GM11168 (cell line): ENCODE results near the gene STARD10.

Experiments used
- in situ Hi-C: fragments of 300-500 bp; cut with MboI; formaldehyde crosslinking; loops from one replicate; pipeline ENCODE4 v1.12.0; 2022; ENCODE audit warnings: low sequenced_read_pairs; ENCODE audit not compliant: unreplicated experiment

The STARD10 gene

DNA sequence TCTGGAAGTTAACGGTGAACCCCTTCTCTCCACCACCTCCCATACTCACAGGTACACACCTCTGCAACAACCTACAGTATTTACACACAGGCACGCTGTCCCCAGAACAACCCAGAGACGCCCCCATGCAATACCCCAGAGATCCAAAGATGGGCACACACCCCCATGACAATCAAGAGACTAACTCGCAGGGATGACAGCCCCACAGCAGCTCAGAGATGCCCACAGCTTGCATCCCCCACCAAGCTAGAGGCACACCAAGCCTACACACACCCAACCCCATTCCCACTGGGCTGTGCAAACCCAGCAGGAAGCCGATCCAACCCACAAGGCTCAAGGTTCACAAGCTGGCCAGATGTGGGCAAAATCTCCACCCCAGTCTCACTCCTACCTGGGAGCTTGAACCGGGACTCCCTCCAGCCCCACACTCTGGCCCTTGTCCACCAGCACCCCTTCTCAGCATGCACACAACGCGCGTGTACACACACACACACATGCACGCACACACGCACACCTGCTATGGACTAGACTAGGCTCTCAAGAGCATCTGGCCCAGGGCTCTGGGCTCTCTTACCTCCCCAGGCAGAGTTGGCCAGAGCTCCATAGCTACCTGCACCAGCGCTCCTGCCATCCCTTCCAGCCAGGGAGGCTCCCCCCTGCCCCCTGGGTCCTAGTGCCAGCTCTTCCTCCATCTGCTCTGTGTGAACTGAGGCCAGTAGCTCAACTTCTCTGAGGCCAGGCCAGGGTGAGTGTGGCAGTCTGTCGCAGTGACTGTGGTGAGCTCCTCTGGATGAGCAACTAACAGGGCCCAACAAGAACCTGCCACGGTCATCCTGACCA lies 11.5 kb downstream of the STARD10 start:
- in situ Hi-C loops = no loop called here

DNA sequence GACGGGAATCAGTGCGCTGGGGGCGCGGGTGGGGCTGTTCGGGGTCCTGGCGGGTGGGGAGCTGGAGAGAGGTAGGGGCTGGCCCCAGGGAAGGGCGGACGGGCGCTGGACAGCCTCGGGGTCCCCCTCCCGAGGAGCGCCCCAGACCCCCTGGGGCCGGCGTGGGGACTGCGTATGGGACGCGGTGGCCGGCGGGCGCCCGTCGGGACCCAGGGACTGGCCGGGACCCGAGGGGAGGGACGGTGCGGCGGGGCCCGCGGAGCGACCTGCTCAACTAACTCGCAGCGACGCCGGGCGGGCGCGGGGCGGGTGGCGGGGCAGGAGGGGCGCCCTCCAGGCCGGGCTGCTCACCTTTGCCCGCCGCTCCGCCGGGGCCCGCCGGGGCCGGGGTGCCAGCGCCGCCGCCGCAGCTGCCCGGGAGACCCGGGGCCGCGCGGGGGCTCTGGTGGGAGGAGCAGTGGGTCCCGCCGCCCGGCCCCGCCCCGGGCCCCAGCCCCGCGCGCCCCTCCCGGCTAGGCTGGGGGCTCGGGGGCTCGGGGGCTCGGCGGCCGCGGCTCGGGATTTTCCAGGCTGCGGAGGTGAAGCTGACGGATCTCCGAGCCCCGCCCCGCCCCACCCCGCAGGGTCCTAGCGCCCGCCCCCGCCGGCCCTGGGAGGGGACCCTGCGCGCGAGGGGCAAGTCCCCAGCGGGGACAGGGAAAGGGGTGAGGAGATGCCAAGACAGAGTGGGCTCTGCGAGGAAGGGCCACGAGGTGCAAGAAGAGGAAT lies 12.3 kb downstream of the STARD10 start:
- in situ Hi-C loops = no loop called here

DNA sequence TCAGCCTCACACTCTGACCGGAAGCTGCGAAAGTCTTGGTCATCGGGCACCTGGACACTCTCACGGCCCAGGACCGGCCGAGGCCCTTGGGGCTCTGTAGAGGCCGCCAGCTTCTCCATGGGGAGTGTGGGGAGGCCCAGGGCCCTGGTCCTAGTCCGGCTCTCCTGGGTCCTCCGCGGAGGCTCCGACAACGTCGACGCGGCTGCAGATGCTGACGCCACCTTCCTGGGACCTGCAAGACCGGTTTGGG lies 12.9 kb downstream of the STARD10 start:
- in situ Hi-C loops = no loop called here

- in situ Hi-C loops = no loop called here
Measured at GRCh38 chr11:72780296-72781062, 13.4 kb downstream of the STARD10 start.

DNA sequence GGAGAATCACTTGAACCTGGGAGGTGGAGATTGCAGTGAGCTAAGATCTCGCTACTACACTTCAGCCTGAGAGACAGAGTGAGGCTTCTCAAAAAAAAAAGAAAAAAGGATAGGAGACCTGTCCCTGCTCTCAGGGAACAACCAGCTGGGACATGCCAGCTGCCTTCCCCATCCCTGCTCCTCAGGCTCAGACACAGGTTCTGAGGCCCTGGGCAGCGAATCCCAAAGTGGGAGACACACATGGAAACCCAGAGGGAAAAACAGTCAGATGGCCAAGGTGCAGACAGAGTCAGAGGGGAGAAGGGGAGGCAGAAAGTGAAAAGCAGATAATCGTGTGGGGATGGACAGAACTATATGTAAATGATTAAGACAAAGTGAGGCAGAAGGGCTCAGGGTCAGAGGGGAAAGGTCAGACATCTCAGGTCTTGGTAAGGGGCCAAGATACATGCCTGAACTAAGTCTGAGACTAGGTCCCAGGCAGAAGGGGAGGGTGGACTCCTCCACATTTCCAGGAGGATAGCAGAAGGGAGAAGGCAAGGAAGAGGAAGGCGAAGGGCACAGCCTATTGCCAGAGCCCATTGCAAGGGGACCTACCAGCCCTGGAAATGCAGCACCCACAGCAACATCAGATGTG lies 14.2 kb downstream of the STARD10 start:
- in situ Hi-C loops = no loop called here

DNA sequence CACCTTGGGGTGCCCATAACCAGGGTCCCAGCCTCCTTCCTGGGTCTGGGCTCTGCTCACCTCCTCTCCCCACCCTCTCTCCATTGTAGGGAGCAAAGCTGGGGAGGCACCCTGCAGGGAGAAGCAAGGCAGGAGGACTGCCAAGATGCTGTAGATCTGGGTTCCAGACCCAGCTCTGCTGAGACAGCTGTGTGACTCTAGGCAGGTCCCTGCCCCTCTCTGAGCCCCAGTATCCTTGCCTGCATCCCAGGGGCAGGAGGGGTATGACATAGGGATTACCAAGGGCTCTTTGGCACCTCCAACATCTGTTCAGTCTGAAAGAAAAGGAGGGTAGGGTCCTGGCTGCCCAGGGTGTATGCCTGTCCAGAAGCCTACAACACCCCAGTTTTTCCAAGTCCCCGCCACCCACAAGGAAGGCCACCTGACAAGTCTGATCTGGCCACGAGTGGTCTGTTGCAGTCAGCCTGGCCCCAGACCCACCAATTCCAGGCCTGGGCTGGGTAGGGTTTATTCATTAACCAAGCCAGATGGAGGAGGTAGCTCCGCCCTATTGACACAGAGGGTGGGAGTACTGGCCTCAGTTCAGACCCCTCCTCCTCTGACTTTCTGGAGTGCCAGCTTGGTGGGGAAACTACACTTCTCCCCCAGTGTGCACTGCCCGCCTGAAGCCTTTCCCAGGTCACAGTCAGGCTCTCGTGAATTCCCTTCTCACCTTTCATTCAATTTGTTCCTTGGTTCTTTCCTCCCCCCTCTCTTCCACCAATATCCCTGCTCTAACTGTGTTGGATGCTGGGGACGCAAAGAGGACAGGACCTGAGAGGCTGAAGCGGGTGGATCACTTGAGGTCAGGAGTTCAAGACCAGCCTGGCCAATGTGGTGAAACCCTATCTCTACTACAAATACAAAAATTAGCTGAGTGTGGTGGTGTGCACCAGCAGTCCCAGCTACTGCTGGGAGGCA lies 15.0 kb downstream of the STARD10 start:
- in situ Hi-C loops = no loop called here

- in situ Hi-C loops = no loop called here
Measured at GRCh38 chr11:72777755-72778278, 16.0 kb downstream of the STARD10 start.

DNA sequence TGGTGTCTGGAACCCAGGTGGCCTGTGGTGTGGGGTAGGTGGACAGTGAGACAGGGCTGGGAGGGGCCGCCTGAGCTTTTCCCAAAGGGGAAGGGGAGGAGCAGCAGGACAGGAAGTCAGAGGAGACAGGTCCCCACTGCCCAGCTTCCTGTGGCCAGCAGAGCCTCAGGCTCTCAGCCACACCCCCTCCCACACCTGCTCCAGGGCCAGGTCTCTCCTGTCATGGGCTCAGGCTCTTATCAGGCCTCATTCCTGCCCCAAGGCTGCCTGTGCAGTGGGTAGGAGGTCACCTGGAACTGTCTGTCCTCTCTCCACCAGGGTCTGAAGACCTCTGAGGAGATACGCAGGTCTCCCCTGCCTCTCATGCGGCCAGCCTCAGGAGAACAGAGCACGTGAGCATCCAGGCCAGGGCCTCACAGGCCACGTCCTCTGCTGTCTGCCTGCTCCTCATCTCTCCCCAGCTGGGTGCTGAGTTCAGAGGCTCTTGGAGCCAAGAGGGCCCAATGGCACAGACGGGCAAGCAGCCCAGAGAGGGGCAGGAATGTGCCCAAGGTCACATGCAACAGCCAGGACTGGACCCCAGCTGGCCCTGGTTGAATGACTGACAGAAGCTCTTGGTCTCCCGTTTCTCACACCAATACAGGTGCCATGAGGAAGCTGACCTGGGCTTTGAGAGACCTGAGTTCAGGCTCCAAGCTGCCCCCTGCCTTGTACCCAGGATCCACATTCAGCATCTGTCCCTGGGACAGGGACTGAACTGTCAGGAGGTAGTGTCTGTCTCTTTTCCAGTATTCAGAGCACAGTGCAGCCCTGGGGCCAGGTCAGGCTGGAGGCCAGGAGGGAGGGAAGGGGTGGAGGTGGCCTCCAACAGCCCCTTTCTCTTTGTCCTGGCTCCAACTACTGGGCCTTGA lies 16.7 kb downstream of the STARD10 start:
- in situ Hi-C loops = no loop called here

DNA sequence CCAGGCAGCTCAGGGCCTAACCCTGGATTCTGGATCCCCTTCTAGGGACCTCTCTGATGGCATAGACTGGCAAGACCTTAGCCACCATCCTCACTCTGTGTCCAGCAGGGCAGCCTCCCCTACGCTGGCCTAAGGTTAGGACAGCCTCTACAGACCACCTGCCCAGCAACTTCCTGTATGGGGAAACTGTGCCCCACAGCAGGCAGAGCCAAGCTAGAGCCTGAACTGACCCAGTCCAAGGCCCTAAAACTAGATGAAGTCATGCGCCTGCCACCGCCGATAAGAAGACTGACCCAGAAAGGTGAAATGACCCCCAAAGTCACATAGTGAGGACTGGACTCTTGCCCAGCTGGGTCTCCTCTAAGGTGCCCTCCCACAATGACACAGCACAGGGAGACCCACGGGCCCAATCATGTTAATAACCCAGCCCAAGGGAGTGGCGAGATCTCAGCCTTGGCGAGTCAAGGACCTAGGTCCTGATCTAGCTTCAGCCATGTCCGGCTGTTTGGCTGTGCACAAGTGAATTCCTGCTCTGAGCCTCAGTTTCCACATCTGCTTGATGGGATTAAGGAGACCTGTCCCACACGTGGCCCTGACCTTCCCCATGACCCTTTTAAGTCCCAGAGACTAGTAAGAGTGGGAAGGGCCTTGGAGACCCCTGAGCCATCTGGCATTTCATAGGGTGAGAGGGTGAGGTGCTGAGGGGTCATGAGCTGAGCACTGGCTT lies 17.6 kb downstream of the STARD10 start:
- in situ Hi-C loops = no loop called here

DNA sequence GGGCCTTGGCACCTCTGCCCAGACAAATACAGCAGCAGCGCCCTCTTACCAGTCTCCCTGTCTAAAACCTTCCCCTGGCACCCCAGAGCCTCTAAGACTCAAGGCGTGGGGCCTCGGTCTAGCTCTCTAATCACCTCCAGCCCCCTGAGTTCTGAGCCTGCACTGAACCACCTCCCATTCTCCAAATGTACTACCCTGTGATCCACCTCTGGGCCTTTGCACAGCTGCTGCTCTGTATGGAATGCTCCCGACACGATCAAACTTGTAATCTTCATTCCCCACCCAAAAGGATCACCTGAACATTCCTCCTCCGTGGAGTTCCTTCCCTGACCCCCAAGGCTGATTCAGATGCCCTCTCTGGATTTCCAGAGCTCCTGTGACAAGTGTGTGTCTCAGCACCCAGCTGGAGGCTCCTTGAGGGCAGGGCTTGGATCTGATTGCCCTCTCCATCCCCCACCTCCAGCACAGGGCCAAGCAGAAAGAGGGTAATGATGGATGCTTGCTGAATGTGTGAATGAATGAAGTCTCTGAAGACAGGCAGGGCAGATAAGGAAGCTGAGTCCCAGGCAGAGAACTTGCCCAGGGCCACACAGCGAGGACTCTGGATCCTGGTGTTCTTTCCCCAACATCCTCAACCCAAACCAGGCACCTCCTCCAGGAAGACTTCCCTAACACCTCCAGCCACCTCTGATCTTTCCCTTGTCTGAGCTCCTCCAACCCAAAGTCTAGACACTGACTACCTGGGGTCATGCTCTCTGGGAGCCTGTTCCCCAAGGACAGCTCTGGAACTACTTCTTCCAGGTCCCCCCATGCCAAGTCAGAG lies 18.3 kb downstream of the STARD10 start:
- in situ Hi-C loops = no loop called here

GRCh38 chr11:72774499-72774898 lies 19.3 kb downstream of the STARD10 start:
- in situ Hi-C loops = no loop called here

GRCh38 chr11:72773696-72774095 lies 20.2 kb downstream of the STARD10 start:
- in situ Hi-C loops = no loop called here

GRCh38 chr11:72773291-72773690 lies 20.6 kb downstream of the STARD10 start:
- in situ Hi-C loops = no loop called here

DNA sequence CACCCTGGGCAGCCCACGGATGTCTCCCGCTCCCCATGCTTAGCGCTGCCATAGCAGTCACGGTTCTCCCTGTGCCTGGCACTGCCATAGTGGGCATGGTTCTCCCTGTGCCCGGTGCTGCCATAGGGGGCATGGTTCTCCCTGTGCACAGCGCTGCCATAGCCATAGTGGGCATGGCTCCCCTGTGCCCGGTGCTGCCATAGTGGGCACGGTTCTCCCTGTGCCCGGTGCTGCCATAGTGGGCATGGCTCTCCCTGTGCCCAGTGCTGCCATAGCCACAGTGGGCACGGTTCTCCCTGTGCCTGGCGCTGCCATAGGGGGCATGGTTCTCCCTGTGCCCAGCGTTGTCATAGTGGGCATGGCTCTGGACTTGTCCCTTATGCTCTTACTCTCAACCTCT lies 21.8 kb downstream of the STARD10 start:
- in situ Hi-C loops = no loop called here

DNA sequence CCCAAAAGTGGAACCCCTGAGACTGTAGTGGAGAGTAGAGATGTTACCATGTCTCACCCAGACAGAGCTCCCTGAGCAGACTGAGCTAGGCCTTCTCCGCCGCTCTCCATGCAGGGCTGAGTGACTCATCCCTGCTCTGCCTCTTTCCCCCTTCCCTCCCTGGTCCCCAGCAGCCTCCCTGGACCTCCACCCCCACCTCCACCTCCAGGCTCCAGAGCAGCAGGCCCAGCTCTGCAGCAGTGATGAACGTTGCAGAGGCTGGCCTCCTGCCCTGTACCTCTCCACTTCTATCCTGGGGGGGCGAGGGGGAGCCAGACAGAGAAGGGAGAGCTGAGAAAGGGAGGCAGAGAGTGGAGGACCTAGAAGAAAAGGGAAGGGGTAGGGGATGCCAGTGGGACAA lies 22.3 kb downstream of the STARD10 start:
- in situ Hi-C loops = no loop called here

GRCh38 chr11:72770799-72771198 lies 23.0 kb downstream of the STARD10 start:
- in situ Hi-C loops = no loop called here

- in situ Hi-C loops = no loop called here
Measured at GRCh38 chr11:72769680-72770079, 24.2 kb downstream of the STARD10 start.
